Measurements from ENCODE around the gene CDC42EP1.

CDC42EP1 gene, protein sequence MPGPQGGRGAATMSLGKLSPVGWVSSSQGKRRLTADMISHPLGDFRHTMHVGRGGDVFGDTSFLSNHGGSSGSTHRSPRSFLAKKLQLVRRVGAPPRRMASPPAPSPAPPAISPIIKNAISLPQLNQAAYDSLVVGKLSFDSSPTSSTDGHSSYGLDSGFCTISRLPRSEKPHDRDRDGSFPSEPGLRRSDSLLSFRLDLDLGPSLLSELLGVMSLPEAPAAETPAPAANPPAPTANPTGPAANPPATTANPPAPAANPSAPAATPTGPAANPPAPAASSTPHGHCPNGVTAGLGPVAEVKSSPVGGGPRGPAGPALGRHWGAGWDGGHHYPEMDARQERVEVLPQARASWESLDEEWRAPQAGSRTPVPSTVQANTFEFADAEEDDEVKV

DNA sequence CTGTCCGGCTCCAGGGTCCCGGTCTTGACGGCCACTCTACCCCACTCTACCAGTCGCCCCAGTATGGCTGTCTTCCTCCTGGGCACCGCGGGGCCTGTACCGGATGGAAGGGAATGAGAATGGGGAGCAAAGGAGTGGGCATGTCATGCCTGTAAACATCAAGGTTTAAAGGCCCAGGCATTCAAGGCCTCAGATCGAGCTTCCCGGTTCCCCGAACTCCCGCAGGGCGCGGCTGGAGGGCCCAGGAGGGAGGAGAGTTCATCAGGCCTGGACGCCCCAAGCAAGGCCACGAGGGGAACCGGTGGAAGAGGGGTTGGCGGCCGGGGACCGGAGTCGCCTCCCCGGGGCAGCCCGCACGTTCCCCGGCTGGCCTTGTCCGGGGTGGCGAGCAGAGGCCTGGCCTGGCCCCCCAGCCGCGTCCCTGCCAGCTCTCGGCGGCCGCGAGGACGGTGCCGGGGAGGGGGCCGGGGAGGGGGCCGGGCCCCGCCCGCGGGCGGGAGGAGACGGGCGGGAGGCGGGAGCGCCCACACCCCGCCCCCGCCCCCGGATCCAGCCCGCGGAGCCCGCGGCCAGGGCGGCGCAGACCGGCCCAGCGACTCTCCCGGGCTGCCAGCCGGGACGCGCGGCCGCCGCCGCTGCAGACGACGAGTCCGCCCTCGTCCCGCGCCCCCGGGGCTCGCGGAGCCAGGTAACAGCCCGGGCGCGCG, at the start of gene CDC42EP1:
CDC42EP1 (plus strand) TSS at position 580 of the 707 bp plus-strand sequence. CDS start 5,870 bp downstream, outside the sequence.
- in situ Hi-C loops (cut with HindIII; ENCODE audit: low sequenced_read_pairs) = loop anchor here (10.0 kb wide), 1 partner anchor 235 kb away; no protein-coding TSS in a partner anchor
- no peak for DNase-seq (ENCODE audit: low read depth)
- peak within 1 kb of the TSS; percentile 90 for H3K4me3 ChIP-seq (ENCODE audit: low read depth, low read length)
- TF ChIP-seq, protein P1, sequence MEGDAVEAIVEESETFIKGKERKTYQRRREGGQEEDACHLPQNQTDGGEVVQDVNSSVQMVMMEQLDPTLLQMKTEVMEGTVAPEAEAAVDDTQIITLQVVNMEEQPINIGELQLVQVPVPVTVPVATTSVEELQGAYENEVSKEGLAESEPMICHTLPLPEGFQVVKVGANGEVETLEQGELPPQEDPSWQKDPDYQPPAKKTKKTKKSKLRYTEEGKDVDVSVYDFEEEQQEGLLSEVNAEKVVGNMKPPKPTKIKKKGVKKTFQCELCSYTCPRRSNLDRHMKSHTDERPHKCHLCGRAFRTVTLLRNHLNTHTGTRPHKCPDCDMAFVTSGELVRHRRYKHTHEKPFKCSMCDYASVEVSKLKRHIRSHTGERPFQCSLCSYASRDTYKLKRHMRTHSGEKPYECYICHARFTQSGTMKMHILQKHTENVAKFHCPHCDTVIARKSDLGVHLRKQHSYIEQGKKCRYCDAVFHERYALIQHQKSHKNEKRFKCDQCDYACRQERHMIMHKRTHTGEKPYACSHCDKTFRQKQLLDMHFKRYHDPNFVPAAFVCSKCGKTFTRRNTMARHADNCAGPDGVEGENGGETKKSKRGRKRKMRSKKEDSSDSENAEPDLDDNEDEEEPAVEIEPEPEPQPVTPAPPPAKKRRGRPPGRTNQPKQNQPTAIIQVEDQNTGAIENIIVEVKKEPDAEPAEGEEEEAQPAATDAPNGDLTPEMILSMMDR (IDR thresholded peaks at IDR 0.05; ENCODE audit: low read depth, low read length, missing control alignments) = no peak

DNA sequence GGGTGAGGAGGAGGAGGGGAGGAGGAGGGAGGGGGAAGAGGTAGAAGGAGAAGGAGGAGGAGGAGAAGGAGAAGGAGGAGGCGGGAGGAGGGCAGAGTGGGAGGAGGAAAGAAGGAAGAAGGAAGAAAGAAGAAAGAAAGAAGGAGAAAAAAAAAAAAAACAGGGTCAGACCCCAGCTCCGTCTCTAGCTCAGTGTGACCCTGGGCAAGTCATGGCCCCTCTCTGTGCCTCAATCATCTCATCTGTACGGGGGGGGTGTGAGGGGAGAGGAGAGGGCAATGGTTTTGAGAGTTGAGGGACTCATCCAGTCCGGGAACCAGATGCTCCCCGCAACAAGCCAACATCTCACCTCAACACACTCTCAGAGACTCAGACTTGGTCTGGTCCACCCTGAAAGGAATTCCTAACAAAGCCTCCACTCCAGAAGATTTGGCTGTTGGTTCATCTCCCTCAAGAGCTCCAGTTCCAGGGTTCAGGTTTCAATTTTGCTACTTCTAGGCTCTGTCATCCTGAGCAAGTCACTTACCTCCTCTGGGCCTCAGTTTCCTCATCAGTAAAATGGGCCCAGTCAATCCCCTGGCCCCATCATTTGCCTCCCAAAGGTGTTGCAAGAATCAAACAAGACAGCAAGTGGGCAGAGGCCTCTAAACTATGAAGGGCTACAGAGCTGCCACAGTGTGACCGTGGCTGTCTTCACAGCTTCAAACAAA, 48.7 kb upstream of the CDC42EP1 start:
- H3K4me3 ChIP-seq (ENCODE audit: low read depth, low read length) = no peak overlapping the region
- in situ Hi-C loops (cut with HindIII; ENCODE audit: low sequenced_read_pairs) = no loop called here
- TF ChIP-seq, protein P1 (IDR thresholded peaks at IDR 0.05; ENCODE audit: low read depth, low read length, missing control alignments) = no peak
- no peak for DNase-seq (ENCODE audit: low read depth)

DNA sequence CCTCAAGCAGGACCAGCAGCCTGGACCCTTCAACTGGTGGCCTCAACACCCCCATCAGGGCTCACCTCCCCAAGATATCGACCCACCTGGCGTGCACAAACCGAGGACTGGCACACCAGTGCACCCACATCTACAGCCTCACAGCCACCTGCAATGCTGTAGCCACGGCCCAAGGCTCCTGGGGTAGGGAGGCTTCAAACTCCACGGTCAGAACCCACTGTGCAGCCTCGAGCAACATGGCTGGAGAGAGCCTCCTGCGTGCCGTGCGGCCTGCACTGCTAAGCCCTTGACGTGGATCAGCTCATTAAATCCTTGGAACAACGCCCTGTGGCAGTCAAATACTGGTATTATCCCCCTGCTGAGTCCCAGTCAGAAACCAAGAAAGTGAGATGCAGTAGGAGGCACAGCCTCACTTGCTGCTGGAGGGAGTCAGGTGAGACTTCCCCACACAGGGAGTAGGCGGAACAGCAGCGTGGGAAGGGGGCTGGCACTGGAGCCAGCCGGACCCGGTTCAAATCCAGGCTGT, 45.7 kb upstream of the CDC42EP1 start:
- TF ChIP-seq, protein P1 (IDR thresholded peaks at IDR 0.05; ENCODE audit: low read depth, low read length, missing control alignments) = no peak
- no peak overlapping the region for H3K4me3 ChIP-seq (ENCODE audit: low read depth, low read length)
- no peak for DNase-seq (ENCODE audit: low read depth)
- in situ Hi-C loops (cut with HindIII; ENCODE audit: low sequenced_read_pairs) = no loop called here

DNA sequence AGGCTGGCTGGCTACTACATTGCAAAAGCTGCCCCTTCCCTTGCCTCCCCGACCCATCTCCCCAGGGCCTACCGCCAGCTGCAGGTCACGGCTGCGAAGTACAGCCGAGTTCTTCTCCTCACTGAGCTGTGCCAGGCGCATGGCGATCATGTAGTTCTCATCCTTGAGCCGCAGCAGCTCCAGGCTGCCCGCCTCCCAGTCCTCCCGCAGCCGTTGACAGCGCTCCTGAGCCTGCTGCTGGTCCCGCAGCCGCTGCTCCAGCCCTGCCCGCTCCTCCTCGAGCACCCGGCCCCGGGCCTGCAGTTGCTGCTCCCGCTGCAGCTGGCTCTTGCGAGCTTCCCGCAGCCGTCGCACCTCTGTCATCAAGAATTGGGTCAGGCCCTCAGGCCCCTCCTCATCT, 44.4 kb upstream of the CDC42EP1 start:
- DNase-seq (ENCODE audit: low read depth) = no peak
- H3K4me3 ChIP-seq (ENCODE audit: low read depth, low read length) = no peak overlapping the region
- TF ChIP-seq, protein P1 (IDR thresholded peaks at IDR 0.05; ENCODE audit: low read depth, low read length, missing control alignments) = no peak
- in situ Hi-C loops (cut with HindIII; ENCODE audit: low sequenced_read_pairs) = no loop called here

DNA sequence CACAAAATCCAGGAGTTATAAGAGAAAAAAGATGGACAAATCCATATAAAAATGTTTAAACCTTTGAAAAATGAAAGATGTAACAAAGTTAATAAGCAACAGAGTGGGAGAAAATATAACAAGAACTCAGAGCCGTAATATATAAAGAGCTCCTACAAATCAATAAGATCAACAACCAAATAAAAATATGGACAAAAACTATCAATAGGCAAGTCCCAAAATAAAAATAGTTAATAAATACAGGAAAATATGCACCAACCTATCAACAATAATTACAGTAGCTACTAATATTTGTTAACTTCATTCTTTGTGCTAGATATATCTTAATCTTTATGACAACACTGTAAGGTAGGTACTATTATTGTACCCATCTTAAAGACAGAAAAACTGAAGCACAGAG, 43.8 kb upstream of the CDC42EP1 start:
- DNase-seq (ENCODE audit: low read depth) = no peak
- TF ChIP-seq, protein P1 (IDR thresholded peaks at IDR 0.05; ENCODE audit: low read depth, low read length, missing control alignments) = no peak
- H3K4me3 ChIP-seq (ENCODE audit: low read depth, low read length) = no peak overlapping the region
- in situ Hi-C loops (cut with HindIII; ENCODE audit: low sequenced_read_pairs) = no loop called here

DNA sequence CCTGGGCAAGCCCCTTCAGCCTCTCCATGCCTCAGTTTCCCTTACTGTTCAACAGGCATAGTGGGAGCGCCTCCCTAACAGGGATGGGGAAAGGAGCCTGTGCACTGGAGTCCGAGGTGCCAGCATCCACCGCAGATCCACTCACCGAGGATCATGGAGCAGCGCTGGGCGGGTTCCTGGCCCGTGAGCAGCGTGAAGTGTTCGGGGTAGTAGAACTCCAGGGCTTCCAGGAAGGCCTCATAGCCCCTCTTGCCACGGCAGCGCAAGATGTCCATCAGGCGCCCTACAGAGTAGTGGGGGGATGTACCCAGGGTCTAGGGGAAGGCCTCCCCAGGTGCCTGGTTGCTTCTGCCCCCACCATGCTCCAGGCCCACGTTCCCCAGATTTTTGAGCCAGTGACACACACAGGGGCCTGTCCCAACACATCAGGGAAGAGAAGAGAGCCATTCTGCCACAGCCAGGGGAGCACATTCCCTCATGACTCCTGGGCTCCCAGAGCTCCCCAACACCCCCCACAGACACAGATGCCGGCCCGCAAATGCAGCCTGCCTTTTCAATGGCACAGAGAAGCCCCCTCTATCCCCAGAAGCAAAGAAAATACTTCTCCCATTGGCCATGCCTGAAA, 42.3 kb upstream of the CDC42EP1 start:
- in situ Hi-C loops (cut with HindIII; ENCODE audit: low sequenced_read_pairs) = no loop called here
- DNase-seq (ENCODE audit: low read depth) = no peak
- H3K4me3 ChIP-seq (ENCODE audit: low read depth, low read length) = peak overlapping the region; percentile 66
- TF ChIP-seq, protein P1 (IDR thresholded peaks at IDR 0.05; ENCODE audit: low read depth, low read length, missing control alignments) = no peak

Measured in astrocyte of the cerebellum (primary cell).